Karpas-422 (cell line): ENCODE results near the gene WWC2. TPM values are rescaled to one million over a fixed set of nuclear protein-coding genes. Genes with fewer than 3 reads are reported as not detected.

ENCODE experiments used
- DNase-seq: peaks from one replicate; pipeline ENCODE4 v3.0.0-alpha.2; 2015
- H2AFZ ChIP-seq: fragments of 200-600 bp; sonication (generic); 2 replicates; pipeline ENCODE4 v1.6.1; 2014; ENCODE audit warnings: antibody characterized with exemption, low read length, mixed read lengths
- H3K27ac ChIP-seq: fragments of 200-600 bp; sonication (generic); 2 replicates; pipeline ENCODE4 v1.5.1; 2014; ENCODE audit warnings: mild to moderate bottlenecking, low read length, moderate library complexity
- H3K27me3 ChIP-seq: fragments of 200-600 bp; sonication (generic); 2 replicates; pipeline ENCODE4 v1.6.1; 2014; ENCODE audit warnings: low read length, mixed read lengths
- H3K36me3 ChIP-seq: fragments of 200-600 bp; sonication (generic); 2 replicates; pipeline ENCODE4 v1.6.1; 2014; ENCODE audit warnings: low read length, mixed read lengths; ENCODE audit not compliant: insufficient read depth
- H3K4me1 ChIP-seq: fragments of 200-600 bp; sonication (generic); 2 replicates; pipeline ENCODE4 v1.6.1; 2014; ENCODE audit warnings: mild to moderate bottlenecking, low read length, mixed read lengths
- H3K4me2 ChIP-seq: fragments of 200-600 bp; sonication (generic); 2 replicates; pipeline ENCODE4 v1.6.1; 2014; ENCODE audit warnings: low read length, low read depth, mild to moderate bottlenecking; ENCODE audit not compliant: poor library complexity, severe bottlenecking
- H3K4me3 ChIP-seq: fragments of 200-600 bp; sonication (generic); 2 replicates; pipeline ENCODE4 v1.5.1; 2014; ENCODE audit warnings: mild to moderate bottlenecking, antibody characterized with exemption, low read length, mixed read lengths
- H3K79me2 ChIP-seq: fragments of 200-600 bp; sonication (generic); 2 replicates; pipeline ENCODE4 v1.6.1; 2014; ENCODE audit warnings: mild to moderate bottlenecking, low read length, mixed read lengths
- H3K9ac ChIP-seq: fragments of 200-600 bp; sonication (generic); 2 replicates; pipeline ENCODE4 v1.6.0; 2014; ENCODE audit warnings: low read length
- H3K9me2 ChIP-seq: fragments of 200-600 bp; sonication (generic), shearing (Covaris generic); replicated peaks from 2 replicates; pipeline ENCODE4 v1.6.0; 2014; ENCODE audit warnings: mild to moderate bottlenecking, low read length, moderate library complexity; ENCODE audit not compliant: insufficient read depth
- H3K9me3 ChIP-seq: fragments of 300-700, 200-600 bp; sonication (generic); 2 replicates; pipeline ENCODE4 v1.6.1; 2014; ENCODE audit warnings: low read length, mixed read lengths
- H4K20me1 ChIP-seq: fragments of 200-600 bp; sonication (generic); 2 replicates; pipeline ENCODE4 v1.6.1; 2014; ENCODE audit warnings: mild to moderate bottlenecking, antibody characterized with exemption, low read length, low read depth; ENCODE audit not compliant: insufficient read depth
- total RNA-seq: library from RNA; depleted of rRNA; stranded (reverse); fragments of >200 nt; shearing (Covaris generic); gene quantifications from 2 replicates; pipeline ENCODE4 v1.2.3, GENCODE V29; 2014; ENCODE audit warnings: low replicate concordance

The WWC2 gene
- total RNA-seq, 1 experiment from 2014 or later: not detected

DNA sequence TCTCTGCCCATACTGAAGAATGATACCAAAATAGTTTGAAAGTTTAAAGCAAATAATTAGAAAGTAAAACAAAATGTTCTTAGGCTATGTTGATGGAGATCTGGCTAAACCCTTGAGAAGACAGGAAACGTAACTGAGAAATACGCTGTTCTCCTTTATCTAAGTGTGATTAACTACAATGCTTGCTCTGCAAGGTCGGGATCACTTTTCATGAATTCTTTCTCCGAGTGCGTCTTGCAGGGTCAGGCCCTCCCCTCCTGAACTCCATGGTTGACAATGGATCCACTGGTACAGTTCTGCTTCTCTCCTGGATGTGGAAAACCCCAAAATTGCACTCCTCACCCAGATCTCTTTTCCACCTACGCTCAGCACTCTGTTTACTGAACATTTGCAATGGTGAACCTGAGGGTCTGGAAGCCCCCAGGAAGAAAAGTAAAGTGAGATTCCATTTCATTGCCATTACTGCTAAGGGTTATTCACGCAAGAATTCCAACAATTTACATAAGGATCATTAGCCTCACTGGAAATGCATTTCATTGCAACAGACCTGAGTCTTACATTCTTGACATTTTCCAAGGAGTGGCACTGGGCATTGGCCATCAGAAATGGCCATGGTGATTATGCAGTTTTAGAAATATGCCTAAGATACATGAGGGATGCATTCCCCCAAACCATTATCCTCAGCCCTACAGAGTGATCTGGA is 24.6 kb upstream of the WWC2 start:
- Histone ChIP-seq H3K4me1 (no peaks in the 10 kb centered on the region), H3K36me3 (no peaks in the 10 kb centered on the region), H3K27me3 (no peaks in the 10 kb centered on the region), H3K79me2 (no peaks in the 10 kb centered on the region), H3K9me2 (no peaks in the 10 kb centered on the region), H3K27ac (no peak overlapping the region), H3K4me2 (no peak overlapping the region), H3K9me3 (no peaks in the 10 kb centered on the region), H3K4me3 (no peak overlapping the region), H3K9ac (no peak overlapping the region), H4K20me1 (no peaks in the 10 kb centered on the region), H2AFZ (no peak overlapping the region)
- no peak for DNase-seq

DNA sequence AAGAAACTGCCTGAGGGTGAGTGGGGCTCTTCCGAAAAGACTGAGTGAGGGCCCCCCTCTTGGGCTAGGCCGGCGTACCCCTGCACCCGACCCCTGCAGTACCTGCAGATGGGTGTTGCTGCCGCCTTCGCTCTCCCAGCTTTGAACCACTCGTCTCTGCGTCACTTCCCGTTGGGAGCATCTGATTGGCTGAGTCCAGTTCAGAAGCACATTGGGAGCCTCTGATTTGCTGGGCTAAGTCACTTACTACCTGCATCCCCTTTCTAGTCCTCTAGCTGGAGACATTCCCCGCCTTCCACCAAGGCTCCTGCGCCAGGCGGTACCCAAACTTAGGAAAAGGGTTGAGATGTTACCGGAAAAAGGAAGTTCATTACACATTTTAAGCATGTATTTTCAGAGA is 20.4 kb upstream of the WWC2 start:
- Histone ChIP-seq H4K20me1 (no peaks in the 10 kb centered on the region), H3K9me3 (no peaks in the 10 kb centered on the region), H2AFZ (no peak overlapping the region), H3K4me3 (no peak overlapping the region), H3K4me1 (no peaks in the 10 kb centered on the region), H3K4me2 (no peak overlapping the region), H3K9ac (no peak overlapping the region), H3K27me3 (no peaks in the 10 kb centered on the region), H3K27ac (no peak overlapping the region), H3K36me3 (no peaks in the 10 kb centered on the region), H3K9me2 (no peaks in the 10 kb centered on the region), H3K79me2 (no peaks in the 10 kb centered on the region)
- no peak for DNase-seq

DNA sequence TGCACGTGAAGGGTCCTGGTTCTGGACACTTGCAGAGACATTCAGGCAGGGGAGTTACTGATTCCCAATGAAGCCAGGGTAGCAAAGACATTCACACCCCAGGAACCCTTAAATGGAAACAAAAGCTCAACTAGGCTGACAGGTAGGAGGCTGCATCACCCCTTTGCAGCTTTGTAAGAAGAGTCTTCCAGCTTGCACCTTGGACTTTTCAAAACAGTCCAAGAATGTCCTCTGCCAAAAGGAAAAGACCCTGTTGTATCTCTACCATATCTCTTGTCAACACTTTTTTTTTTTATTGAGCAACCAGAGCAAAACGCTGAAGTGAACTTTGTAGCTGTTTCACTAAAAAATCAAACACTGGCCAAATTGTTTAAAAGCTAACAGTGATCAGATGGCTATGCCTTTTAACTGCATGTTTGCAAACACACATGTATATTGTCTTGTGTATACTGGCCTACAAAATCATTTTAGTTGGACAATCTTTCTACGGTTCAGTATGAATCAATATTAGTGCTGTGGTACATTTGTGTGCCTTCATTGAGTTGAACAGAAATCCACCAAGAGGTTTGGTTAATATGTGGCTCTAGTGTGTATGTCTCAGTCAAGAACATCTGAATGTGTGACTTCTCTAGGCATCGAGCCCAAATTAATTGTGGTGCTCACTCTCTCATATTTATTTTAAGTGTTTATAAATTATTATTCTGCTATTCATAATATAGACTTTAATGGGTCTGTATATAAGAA is 18.5 kb upstream of the WWC2 start:
- H2AFZ ChIP-seq: no peak overlapping the region
- H3K4me3 ChIP-seq: no peak overlapping the region
- H3K4me1 ChIP-seq: no peaks in the 10 kb centered on the region
- no peaks in the 10 kb centered on the region for H4K20me1 ChIP-seq
- H3K9me3 ChIP-seq: no peaks in the 10 kb centered on the region
- no peaks in the 10 kb centered on the region for H3K9me2 ChIP-seq
- no peak for DNase-seq
- no peak overlapping the region for H3K4me2 ChIP-seq
- no peak overlapping the region for H3K27ac ChIP-seq
- H3K36me3 ChIP-seq: no peaks in the 10 kb centered on the region
- H3K79me2 ChIP-seq: no peaks in the 10 kb centered on the region
- no peak overlapping the region for H3K9ac ChIP-seq
- no peaks in the 10 kb centered on the region for H3K27me3 ChIP-seq

DNA sequence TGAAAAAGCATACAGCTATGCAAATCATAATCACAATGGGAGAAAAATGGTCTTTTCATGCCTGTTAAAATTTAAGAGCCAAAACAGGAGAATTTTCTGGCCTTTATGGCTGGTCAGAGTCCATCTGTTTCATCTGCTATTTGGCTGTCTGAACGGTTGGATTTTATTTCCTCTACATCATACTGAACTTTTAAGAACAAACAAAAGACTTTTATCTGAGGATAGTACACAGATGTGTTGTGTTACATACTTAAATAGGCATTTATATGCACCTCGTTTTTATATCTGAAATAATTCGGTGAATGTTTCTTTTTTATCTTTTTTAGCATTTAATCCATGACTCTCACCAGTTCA is 18.0 kb upstream of the WWC2 start:
- no peaks in the 10 kb centered on the region for H3K4me1 ChIP-seq
- no peaks in the 10 kb centered on the region for H3K27me3 ChIP-seq
- H4K20me1 ChIP-seq: no peaks in the 10 kb centered on the region
- no peaks in the 10 kb centered on the region for H3K79me2 ChIP-seq
- H3K27ac ChIP-seq: no peak overlapping the region
- DNase-seq: no peak
- H3K4me3 ChIP-seq: no peak overlapping the region
- no peak overlapping the region for H2AFZ ChIP-seq
- no peak overlapping the region for H3K4me2 ChIP-seq
- no peaks in the 10 kb centered on the region for H3K36me3 ChIP-seq
- H3K9me2 ChIP-seq: no peaks in the 10 kb centered on the region
- no peaks in the 10 kb centered on the region for H3K9me3 ChIP-seq
- no peak overlapping the region for H3K9ac ChIP-seq

DNA sequence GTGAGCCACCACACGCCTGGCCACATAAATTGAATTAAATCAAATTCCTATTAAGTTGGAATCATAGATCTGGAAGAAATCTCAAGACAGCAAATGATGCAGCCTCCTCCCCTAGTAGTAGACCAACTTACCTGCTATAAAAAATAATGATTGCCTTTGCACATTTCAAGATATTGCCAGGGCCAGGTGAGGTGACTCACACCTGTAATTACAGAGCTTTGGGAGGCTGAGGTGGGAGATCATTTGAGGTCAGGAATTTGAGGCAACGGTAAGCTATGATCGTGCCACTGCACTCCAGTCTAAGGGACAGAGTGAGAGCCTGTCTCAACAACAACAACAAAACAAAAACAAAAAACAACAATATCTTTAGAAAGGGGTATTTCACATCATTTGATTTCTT is 17.0 kb upstream of the WWC2 start:
- H3K4me2 ChIP-seq: no peak overlapping the region
- no peaks in the 10 kb centered on the region for H4K20me1 ChIP-seq
- no peak overlapping the region for H2AFZ ChIP-seq
- H3K4me1 ChIP-seq: no peaks in the 10 kb centered on the region
- no peaks in the 10 kb centered on the region for H3K9me2 ChIP-seq
- no peak overlapping the region for H3K4me3 ChIP-seq
- no peak for DNase-seq
- no peaks in the 10 kb centered on the region for H3K27me3 ChIP-seq
- no peaks in the 10 kb centered on the region for H3K9me3 ChIP-seq
- H3K9ac ChIP-seq: no peak overlapping the region
- no peaks in the 10 kb centered on the region for H3K79me2 ChIP-seq
- H3K36me3 ChIP-seq: no peaks in the 10 kb centered on the region
- H3K27ac ChIP-seq: no peak overlapping the region

DNA sequence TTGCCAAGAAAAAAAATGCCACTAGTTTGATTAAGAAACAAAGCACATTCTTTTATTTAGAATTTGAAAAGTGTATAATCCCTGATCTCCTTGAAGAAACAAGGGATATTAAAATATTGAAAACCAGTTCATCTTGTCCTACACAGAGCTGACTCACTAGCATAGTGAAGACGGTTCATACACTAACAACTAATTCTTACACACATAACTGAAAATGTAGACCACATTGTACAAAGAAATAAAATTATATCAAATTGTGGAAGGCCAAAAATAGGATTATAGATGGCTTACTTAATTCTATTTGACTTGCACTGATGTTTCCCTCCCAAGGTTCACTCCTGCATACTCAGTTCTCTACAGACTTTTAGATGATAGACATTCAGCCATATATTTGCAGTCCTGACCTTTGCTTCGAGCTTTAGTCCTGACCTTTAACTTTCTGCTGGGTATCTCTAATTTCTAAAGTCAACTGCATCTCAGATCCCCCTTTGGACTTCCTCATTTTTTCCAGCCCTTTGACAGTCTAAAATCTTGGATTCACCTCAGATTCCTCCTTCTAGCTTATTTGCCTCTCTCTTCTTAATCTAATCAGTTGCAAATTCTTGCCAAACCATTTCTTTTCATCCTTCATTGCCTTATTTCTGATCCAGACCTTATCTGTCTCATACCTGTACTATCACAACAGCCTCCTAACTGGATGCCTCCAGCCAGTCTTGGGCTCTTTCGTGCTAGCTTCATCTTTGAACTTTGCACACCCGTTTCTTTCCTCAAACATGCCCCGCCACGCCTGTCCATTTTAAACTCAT is 4.5 kb upstream of the WWC2 start:
- Histone ChIP-seq H3K9me2 (no peaks in the 10 kb centered on the region), H2AFZ (no peak overlapping the region), H3K79me2 (no peaks in the 10 kb centered on the region), H3K4me1 (no peaks in the 10 kb centered on the region), H4K20me1 (no peaks in the 10 kb centered on the region), H3K27me3 (no peaks in the 10 kb centered on the region), H3K9me3 (no peaks in the 10 kb centered on the region), H3K4me3 (no peak overlapping the region), H3K27ac (no peak overlapping the region), H3K9ac (no peak overlapping the region), H3K36me3 (no peaks in the 10 kb centered on the region), H3K4me2 (no peak overlapping the region)
- DNase-seq: no peak

DNA sequence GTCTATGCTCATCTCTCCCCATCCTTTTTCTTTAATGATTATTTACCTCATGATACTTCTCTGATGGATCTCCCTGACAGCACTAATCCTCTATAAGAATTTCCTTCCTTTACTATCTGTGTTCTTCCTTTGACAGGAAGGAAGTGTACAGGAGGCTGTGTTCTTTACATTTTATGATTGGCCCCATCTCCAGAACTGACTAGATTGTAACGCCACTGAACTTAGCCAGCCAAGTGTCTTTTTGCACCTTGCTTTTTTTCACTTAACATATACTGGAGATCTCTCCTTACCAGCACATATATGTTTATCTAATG is 3.9 kb upstream of the WWC2 start:
- Histone ChIP-seq H3K4me2 (no peak overlapping the region), H3K36me3 (no peaks in the 10 kb centered on the region), H3K9me3 (no peaks in the 10 kb centered on the region), H3K9me2 (no peaks in the 10 kb centered on the region), H3K79me2 (no peaks in the 10 kb centered on the region), H2AFZ (no peak overlapping the region), H3K27ac (no peak overlapping the region), H3K27me3 (no peaks in the 10 kb centered on the region), H3K4me1 (no peaks in the 10 kb centered on the region), H4K20me1 (no peaks in the 10 kb centered on the region), H3K9ac (no peak overlapping the region), H3K4me3 (no peak overlapping the region)
- DNase-seq: no peak

DNA sequence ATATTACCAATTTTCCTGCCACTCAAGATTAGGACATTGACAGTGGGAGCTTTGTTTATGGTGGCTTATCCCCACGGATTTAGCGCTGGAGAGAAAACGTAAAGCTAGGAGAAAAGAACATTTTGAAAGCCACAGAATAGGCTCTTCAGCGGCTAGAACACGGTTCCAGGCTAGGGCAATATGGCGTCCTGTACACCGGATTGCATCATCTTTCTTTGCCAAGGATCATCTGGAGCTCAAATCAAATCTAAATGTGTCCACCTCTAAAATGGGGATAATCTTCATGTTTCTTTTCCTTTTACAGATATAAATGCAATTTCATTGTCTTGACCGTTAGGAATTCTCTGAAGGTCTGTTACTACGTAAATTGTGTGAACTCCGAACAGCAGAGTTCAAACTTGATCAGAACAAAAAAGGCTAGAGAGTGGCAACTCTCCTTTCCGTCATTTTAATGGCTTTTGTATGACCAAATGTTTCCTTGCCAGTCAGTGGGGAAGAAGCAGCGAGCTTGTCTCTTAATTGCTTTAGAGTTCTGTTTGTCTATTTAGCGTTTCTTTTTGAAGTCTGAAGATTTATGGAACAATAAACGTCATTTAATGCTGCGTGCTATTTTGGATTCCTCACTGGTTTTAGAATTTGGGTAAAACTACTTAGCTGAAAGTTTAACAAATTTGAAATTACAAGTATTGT is 2.6 kb upstream of the WWC2 start:
- DNase-seq: no peak
- H3K9me2 ChIP-seq: no peaks in the 10 kb centered on the region
- H3K4me3 ChIP-seq: no peak overlapping the region
- H3K4me1 ChIP-seq: no peaks in the 10 kb centered on the region
- H3K27ac ChIP-seq: no peak overlapping the region
- H2AFZ ChIP-seq: no peak overlapping the region
- H3K9me3 ChIP-seq: no peaks in the 10 kb centered on the region
- H3K36me3 ChIP-seq: no peaks in the 10 kb centered on the region
- H3K79me2 ChIP-seq: no peaks in the 10 kb centered on the region
- no peak overlapping the region for H3K4me2 ChIP-seq
- H3K27me3 ChIP-seq: no peaks in the 10 kb centered on the region
- H3K9ac ChIP-seq: no peak overlapping the region
- no peaks in the 10 kb centered on the region for H4K20me1 ChIP-seq
